ENCODE results near the gene DYRK3.
"Not testable (repeated sequence)": the region's sequence is repeated elsewhere in the genome, so short reads cannot be mapped to it uniquely, and the experiment has no call there.

Gene DYRK3

GRCh38 chr1:206631085-206631509 lies 4.2 kb upstream of the DYRK3 start:
- peak; percentile 40 for DNase-seq (ENCODE audit: low spot score)

- no peak for DNase-seq (ENCODE audit: low spot score)
Measured at GRCh38 chr1:206633708-206634121, 1.6 kb upstream of the DYRK3 start.

- peak; percentile 89 for DNase-seq (ENCODE audit: low spot score)
Measured at GRCh38 chr1:206634365-206635079, 814 bp upstream of the DYRK3 start.

- peak; percentile 57 for DNase-seq (ENCODE audit: low spot score)
Measured at GRCh38 chr1:206635978-206636345, 626 bp downstream of the DYRK3 start.

GRCh38 chr1:206636671-206637070 lies 1.3 kb downstream of the DYRK3 start:
- DNase-seq (ENCODE audit: low spot score): no peak

- DNase-seq (ENCODE audit: low spot score): no peak
Measured at GRCh38 chr1:206637605-206638004, 2.3 kb downstream of the DYRK3 start.

GRCh38 chr1:206642074-206642473 lies 6.7 kb downstream of the DYRK3 start:
- not testable (repeated sequence) for DNase-seq (ENCODE audit: low spot score)

- DNase-seq (ENCODE audit: low spot score): no peak
Measured at GRCh38 chr1:206643118-206643698, 7.9 kb downstream of the DYRK3 start.

- DNase-seq (ENCODE audit: low spot score): no peak
Measured at GRCh38 chr1:206646504-206646903, 11.2 kb downstream of the DYRK3 start.

- no peak for DNase-seq (ENCODE audit: low spot score)
Measured at GRCh38 chr1:206647224-206647623, 11.9 kb downstream of the DYRK3 start.

- DNase-seq (ENCODE audit: low spot score): no peak
Measured at GRCh38 chr1:206649261-206649921, 14.1 kb downstream of the DYRK3 start.

GRCh38 chr1:206651014-206651413 lies 15.7 kb downstream of the DYRK3 start:
- no peak for DNase-seq (ENCODE audit: low spot score)

- peak; percentile 80 for DNase-seq (ENCODE audit: low spot score)
Measured at GRCh38 chr1:206651958-206652890, 16.9 kb downstream of the DYRK3 start.

- no peak for DNase-seq (ENCODE audit: low spot score)
Measured at GRCh38 chr1:206653715-206654459, 18.6 kb downstream of the DYRK3 start.

- no peak for DNase-seq (ENCODE audit: low spot score)
Measured at GRCh38 chr1:206654828-206655227, 19.5 kb downstream of the DYRK3 start.

GRCh38 chr1:206655471-206655882 lies 20.1 kb downstream of the DYRK3 start:
- DNase-seq (ENCODE audit: low spot score): no peak

GRCh38 chr1:206656936-206657335 lies 21.6 kb downstream of the DYRK3 start:
- no peak for DNase-seq (ENCODE audit: low spot score)

- DNase-seq (ENCODE audit: low spot score): no peak
Measured at GRCh38 chr1:206657751-206658150, 22.4 kb downstream of the DYRK3 start.

GRCh38 chr1:206658264-206658980 lies 23.1 kb downstream of the DYRK3 start:
- peak; percentile 75 for DNase-seq (ENCODE audit: low spot score)

- DNase-seq (ENCODE audit: low spot score): no peak
Measured at GRCh38 chr1:206658981-206659273, 23.6 kb downstream of the DYRK3 start.

- DNase-seq (ENCODE audit: low spot score): no peak
Measured at GRCh38 chr1:206660136-206660535, 24.8 kb downstream of the DYRK3 start.

All from hematopoietic multipotent progenitor cell treated with erythropoietin and hydrocortisone succinate and interleukin-3 and kit ligand, for 15 days (in vitro differentiated cells).